NCI-H2107 treated with DMSO at 0.1 percent for 48 hours (cell line): ENCODE measurements around the gene TFB2M.
"Not testable (repeated sequence)": the region's sequence is repeated elsewhere in the genome, so short reads cannot be mapped to it uniquely, and the experiment has no call there.

Source experiments
- DNase-seq: peaks from one replicate; lab custom pipeline; 2025; ENCODE audit not compliant: unreplicated experiment; lab: John Stamatoyannopoulos, UW

Gene TFB2M

DNA sequence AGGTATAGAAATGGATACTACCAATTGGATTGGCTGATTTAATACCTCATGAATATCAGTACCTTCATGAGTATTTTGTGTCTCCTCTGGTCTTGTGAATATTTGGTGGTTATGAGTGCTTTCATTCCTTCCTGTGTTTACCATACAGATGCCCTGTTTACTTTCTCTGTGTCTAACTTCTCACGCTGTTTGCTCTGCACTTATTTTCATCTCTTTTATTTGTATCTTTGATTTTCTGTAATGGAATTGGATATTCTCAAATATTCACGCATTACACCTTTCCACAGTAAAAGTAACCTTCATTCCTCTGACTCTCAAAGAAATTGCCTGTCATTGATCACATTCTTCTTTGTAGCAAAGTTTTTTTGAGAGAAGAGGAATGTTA lies 17.0 kb upstream of the TFB2M start:
- no peak for DNase-seq

- DNase-seq, result no peak
Measured at GRCh38 chr1:246582301-246583055, 16.4 kb upstream of the TFB2M start.

DNA sequence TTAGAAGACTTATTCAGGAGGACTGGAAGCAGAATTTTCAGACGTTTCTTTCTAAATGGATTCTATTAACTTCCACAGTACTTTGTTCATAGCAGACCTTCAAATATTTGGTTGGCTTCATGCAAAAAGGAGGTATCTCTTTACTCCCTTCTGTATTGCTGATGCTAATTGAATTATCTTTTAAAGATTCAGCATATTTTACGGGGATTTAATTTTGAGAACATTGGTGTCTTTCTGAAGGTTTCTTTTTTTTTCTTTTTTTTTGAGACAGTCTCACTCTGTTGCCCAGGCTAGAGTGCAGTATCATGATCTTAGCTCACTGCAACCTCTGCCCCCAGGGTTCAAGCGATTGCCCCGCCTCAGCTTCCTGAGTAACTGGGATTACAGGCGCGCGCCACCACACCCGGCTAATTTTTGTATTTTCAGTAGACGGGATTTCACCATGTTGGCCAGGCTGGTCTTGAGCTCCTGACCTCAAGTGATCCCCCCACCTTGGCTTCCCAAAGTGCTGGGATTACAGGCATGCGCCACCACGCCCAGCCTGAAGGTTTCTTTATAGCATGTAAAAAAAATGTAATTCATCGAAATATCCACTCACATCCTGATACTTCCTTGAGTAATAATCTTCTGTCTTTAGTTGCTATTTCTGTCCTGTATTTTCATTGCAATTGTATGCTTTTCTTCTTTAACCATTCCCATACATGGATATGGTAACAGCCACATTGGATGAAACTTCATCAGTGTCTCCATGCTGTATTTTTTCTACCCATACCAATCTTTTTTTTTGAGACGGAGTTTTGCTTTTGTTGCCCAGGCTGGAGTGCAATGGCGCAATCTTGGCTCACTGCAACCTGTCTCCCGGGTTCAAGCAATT lies 14.7 kb upstream of the TFB2M start:
- no peak for DNase-seq

- no peak for DNase-seq
Measured at GRCh38 chr1:246579818-246580217, 13.8 kb upstream of the TFB2M start.

- no peak for DNase-seq
Measured at GRCh38 chr1:246577720-246578106, 11.7 kb upstream of the TFB2M start.

DNA sequence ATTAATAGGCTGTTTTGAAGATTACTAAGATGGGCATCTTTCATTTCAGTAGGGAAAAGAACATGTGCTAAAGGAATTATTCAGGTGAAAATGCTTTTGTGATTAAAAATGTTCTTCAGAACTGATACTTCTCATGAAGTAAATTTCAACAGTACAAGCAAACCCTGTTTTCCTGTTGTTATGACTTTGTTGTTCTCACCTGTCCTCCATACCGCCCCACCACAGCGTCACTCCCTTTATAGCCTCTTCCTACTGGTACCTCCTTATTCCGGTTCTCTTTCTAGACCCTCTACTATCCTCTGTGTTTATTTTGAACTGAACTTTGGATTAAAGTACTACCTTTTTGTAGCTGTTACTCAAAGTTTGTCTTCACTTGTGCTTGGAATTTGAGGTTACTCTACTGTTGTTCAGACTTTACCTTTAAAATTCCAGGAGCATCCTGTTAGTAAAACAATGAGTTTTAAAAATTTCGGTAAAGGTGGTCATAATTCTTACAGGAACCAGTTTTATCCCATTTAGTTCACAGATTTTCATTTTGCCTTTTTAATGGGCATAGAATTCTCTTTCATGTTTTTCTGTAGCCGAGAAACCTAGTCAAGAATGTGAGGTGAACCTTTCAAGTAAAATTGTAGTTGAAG lies 11.1 kb upstream of the TFB2M start:
- DNase-seq, result no peak

- DNase-seq, result no peak
Measured at GRCh38 chr1:246576709-246577032, 10.6 kb upstream of the TFB2M start.

DNA sequence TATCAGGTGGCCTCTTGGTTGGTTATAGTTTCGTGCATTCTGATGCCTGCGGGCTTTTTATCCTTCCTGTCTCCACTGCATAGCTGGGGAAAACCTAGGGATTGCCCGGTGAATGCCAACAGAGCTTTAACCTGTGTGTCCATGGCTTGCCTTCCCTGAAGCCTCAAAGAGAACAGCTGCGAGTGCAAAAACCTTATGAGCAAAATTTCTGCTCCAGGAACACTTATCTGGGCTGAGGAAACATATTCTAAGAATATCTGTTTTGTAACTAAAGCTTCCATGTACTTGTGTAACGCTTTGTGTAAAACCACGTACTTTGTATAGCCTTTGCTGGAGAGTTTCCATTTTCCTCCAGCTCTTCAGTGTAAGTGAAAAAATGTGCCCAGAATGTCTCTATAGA lies 7.4 kb upstream of the TFB2M start:
- DNase-seq, result no peak

DNA sequence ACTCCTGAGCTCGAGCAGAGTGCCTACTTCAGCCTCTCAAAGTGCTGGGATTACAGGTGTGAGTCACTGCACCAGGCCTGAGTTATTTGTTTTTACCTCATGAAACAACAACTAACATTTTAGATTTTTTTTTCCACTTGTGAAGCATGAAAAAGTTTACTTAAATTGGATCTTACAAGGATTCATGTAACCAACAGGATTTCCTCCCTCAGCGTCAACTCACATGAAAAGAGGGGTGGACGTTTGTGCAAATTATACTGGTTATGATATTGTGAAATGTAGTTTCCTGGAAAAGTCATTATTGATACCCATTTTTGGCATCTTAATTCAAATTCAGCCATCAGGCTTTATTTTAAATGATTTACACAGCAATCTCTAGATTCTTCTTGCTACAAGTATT lies 6.7 kb upstream of the TFB2M start:
- DNase-seq, result no peak

DNA sequence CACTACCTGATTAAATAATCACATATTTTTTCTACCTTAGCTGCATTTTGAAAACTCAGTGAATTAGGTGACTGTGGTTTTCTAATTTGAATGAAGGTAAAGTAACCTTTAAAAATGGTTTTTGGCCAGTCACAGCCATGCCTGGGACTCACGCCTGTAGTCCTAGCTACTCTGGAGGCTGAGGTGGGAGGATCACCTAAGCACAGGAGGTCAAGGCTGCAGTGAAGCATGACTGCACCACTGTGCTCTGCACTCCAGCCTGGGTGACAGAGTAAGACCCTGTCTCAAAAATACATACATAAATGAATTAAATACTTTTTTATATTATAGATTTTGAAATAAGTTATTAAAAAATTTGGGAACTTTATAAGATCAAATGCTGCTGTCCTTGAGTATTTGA lies 5.9 kb upstream of the TFB2M start:
- no peak for DNase-seq

- not testable (repeated sequence) for DNase-seq
Measured at GRCh38 chr1:246571309-246571708, 5.2 kb upstream of the TFB2M start.

DNA sequence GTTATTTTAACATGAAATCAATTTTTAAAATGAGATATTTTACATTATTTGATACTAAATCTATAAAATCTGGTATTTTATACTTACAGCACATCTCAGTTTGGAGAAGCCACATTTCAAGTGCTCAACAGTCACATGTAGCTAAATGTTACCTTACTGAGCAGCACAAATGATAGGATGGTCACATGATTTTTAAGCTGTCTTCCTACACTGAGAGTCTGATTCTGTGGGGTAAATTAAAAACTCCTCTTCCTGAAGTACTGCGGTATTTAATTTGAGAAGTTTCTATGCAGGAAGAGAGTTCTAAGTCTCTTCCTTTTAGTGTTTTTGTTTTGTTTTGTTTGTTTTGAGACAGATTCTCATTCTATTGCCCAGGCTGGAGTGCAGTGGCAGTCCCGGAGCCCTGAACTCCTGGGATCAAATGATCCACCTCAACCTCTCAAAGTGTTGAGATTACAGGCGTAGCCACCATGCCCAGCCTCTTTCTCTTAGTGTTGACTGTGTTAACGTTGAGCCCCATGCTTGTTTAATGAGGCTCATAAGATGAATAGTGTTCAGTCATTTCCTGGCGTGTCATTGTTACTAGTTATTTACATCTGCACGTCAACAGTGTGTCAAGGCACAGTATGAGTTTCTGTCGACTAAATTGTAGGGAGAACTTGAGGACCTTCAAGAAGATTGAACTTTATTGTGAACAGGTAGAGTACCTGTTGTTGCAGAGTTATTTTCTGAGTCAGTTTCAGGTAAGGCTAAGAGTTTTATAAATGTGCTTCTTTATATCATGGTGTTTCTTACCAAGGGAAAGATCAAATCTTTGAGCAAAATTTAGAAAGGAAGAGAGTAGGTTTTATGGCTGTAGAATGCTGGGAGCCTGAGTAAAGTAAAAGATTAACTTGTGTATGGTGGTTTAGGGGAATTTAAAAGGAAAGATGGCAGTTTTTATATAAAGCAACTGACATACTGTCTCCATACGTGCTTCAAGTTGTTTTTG lies 3.5 kb upstream of the TFB2M start:
- no peak for DNase-seq

DNA sequence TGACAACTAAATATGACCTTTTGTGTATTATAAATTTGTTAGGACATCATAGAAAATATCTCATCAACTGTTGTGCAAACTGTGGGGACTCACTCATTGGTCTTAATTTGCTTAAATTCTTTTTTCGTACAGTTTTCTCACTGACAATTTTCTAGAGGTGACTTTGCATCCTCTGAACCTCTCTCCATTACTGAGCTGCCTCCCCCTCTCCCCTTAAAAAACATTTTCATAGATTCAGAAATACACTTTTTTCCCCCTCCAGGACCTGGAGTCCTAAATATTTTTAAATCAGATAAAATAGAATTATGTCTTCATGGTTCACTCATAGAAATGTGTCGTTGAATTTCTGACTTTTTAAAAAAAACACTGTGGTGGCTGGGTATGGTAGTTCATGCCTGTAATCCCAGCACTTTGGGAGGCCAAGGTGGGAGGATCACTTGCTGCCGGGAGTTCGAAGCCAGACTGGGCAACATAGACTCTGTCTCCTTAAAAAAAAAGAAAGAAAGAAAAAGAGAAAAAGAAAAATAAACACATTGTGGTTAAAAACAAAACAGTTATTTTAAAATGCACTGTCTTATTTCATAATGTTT lies 1.7 kb upstream of the TFB2M start:
- DNase-seq, result no peak

DNA sequence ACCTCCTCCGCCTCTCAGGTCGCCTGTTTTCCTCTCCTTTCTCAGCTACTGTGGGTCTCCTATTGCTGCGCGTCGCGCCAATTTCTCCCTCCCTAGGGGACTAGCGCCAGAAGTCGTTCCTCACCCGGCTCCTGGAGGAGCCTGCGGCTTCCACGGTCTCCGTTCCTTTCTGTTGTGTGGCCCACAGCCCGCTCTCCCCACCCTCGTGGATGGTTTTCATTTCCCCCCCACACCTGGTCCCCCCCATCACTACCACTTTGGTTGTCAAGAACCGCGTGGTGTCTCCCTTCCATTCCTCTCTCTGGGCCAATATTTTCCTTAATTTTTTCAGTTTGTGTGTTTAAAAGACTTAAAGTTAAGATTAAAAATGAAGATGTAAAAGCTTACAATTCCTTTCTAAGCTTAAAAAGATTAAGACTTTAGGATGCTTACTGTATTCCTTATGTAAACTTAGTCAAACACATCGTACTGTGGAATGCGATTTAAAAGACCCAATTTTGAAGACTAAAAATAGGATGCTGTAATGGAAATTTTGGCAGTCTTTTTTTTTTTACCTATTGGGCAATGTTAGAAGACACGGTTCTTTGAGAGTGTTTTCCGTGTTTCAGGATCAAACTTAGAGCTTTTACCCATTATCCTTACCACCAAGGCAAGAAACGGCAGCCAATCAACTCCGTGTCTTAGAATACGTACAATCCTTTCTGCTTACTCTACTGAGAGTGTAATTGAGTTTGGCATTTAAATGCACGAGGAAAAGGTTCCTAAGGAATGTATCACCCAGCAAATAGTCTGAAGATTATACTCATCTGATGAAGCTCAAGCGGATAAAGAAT lies 968 bp upstream of the TFB2M start:
- DNase-seq, result peak; percentile 36

DNA sequence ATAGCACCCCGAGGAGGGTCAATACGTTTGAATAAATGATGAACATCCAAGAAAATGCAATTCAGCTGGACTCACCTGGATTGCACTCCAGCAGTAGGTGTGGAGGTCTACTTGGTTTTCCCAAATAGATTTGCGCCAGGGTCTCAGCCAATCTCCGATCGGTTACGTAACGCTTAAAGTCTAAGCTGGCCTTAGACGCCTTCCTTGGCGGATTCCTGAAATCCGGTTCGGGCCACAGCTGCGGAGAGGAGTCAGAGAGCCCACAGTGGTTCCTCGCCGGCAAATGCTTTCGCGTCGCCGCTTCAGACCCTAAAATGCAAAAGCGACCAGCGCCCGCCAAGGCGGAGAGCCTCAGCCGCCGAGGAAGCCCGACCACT lies 322 bp downstream of the TFB2M start:
- DNase-seq, result no peak

GRCh38 chr1:246564839-246565750 lies 966 bp downstream of the TFB2M start:
- no peak for DNase-seq

DNA sequence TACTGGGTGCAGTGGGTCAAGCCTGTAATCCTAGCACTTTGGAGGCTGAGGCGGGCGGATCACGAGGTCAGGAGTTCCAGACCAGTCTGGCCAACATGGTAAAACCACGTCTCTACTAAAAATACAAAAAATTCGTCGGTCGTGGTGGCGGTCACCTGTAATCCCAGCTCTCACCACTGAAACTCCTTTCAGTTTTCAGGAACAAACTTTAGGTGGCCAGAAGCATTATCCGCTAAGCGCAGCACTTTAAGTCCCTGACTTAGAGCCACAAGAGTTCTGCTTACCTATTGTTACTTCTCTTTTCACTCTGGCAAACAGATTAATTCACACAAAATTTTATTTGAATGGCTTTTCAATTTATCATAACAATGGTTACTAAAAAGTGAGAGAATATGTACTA lies 5.2 kb downstream of the TFB2M start:
- not testable (repeated sequence) for DNase-seq

DNA sequence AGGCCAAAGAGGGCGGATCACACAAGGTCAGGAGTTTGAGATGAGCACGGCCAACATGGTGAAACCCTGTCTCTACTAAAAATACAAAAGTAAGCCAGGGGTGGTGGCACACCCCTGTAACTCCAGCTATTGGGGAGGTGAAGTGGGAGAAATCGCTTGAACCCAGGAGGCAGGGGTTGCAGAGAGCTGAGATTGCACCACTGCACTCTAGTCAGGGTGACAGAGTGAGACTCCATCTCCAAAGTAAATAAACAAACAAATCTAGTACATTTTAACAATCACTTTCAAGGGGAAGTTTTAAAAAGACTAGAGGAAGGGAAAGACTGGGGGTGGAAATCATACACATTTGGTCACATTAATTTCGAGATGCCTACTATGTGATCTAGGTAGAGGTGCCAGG lies 6.8 kb downstream of the TFB2M start:
- no peak for DNase-seq

GRCh38 chr1:246558041-246558440 lies 8.0 kb downstream of the TFB2M start:
- no peak for DNase-seq
